ENCODE results near the gene TBC1D22A.

- TF ChIP-seq CTCF (IDR thresholded peaks at IDR 0.05; ENCODE audit: poor library complexity, severe bottlenecking) (no peak), EZH2 (IDR thresholded peaks at IDR 0.05; ENCODE audit: borderline replicate concordance, insufficient read depth, low read length, poor library complexity, severe bottlenecking) (no peak), POLR2AphosphoS5 (IDR thresholded peaks at IDR 0.05) (no peak), MXI1 (conservative IDR thresholded peaks at IDR 0.05; ENCODE audit: poor library complexity, severe bottlenecking) (no peak), EP300 (conservative IDR thresholded peaks at IDR 0.05; ENCODE audit: poor library complexity, severe bottlenecking) (no peak), RAD21 (conservative IDR thresholded peaks at IDR 0.05) (no peak), REST (IDR thresholded peaks at IDR 0.05; ENCODE audit: borderline replicate concordance) (no peak), SMC3 (conservative IDR thresholded peaks at IDR 0.05; ENCODE audit: poor library complexity) (no peak)
Measured at GRCh38 chr22:47102648-47103047, 340.2 kb downstream of the TBC1D22A start.
